Sigmoid colon (tissue), 4 donors: ENCODE results near the gene HMGCL.

ENCODE experiments used
- EP300 ChIP-seq, 4 donors: sonication (generic); formaldehyde crosslinking; IDR thresholded peaks; one replicate each; pipeline ENCODE4 v1.6.1; 2017; ENCODE audit warnings: antibody characterized with exemption in 4 of 4
- POLR2A ChIP-seq, 2 donors: fragments of 450-650 bp; IDR thresholded peaks; one replicate each; pipeline ENCODE4 v1.6.1; 2016; ENCODE audit warnings: antibody characterized with exemption in 2 of 2, mild to moderate bottlenecking in 2 of 2, moderate library complexity in 2 of 2
- TF ChIP-seq, protein P1 (sequence below), 4 experiments: fragments of 450-650 bp in 3 of 4; fragments of 200-600 bp in 1 of 4; IDR thresholded peaks; one replicate each; pipeline ENCODE4 v1.5.1; 2016 to 2019; ENCODE audit warnings: antibody characterized with exemption in 4 of 4, mild to moderate bottlenecking in 3 of 4, moderate library complexity in 2 of 4

GRCh38 chr1:23825762-23826522, 713 bp upstream of the HMGCL start:
- TF ChIP-seq POLR2A (IDR thresholded peaks at IDR 0.05) (no peak), EP300 (IDR thresholded peaks at IDR 0.05) (no peak)
- TF ChIP-seq, protein P1, sequence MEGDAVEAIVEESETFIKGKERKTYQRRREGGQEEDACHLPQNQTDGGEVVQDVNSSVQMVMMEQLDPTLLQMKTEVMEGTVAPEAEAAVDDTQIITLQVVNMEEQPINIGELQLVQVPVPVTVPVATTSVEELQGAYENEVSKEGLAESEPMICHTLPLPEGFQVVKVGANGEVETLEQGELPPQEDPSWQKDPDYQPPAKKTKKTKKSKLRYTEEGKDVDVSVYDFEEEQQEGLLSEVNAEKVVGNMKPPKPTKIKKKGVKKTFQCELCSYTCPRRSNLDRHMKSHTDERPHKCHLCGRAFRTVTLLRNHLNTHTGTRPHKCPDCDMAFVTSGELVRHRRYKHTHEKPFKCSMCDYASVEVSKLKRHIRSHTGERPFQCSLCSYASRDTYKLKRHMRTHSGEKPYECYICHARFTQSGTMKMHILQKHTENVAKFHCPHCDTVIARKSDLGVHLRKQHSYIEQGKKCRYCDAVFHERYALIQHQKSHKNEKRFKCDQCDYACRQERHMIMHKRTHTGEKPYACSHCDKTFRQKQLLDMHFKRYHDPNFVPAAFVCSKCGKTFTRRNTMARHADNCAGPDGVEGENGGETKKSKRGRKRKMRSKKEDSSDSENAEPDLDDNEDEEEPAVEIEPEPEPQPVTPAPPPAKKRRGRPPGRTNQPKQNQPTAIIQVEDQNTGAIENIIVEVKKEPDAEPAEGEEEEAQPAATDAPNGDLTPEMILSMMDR (IDR thresholded peaks at IDR 0.05) = no peak
